HG02885 (cell line): ENCODE results near the gene ANGPTL5.
"Not testable (repeated sequence)": the region's sequence is repeated elsewhere in the genome, so short reads cannot be mapped to it uniquely, and the experiment has no call there.

Experiments
- ATAC-seq: cut with Tn5 transposase; IDR thresholded peaks from one replicate; pipeline ENCODE4 v1.9.1; 2021; ENCODE audit warnings: mild to moderate bottlenecking; ENCODE audit not compliant: unreplicated experiment, poor library complexity

Gene ANGPTL5

GRCh38 chr11:101894505-101894904 is 21.8 kb downstream of the ANGPTL5 start:
- no peak for ATAC-seq

GRCh38 chr11:101889767-101890166 is 26.6 kb downstream of the ANGPTL5 start:
- no peak for ATAC-seq

GRCh38 chr11:101885631-101886030 is 30.7 kb downstream of the ANGPTL5 start:
- ATAC-seq, result no peak

GRCh38 chr11:101881586-101881985 is 34.7 kb downstream of the ANGPTL5 start:
- no peak for ATAC-seq

- peak; percentile 51 for ATAC-seq
Observed at GRCh38 chr11:101880222-101880621, 36.1 kb downstream of the ANGPTL5 start.

GRCh38 chr11:101872171-101872882 is 44.0 kb downstream of the ANGPTL5 start:
- no peak for ATAC-seq

- no peak for ATAC-seq
Observed at GRCh38 chr11:101870510-101870909, 45.8 kb downstream of the ANGPTL5 start.

- ATAC-seq, result no peak
Observed at GRCh38 chr11:101867951-101868350, 48.4 kb downstream of the ANGPTL5 start.

- ATAC-seq, result no peak
Observed at GRCh38 chr11:101866619-101867491, 49.5 kb downstream of the ANGPTL5 start.

GRCh38 chr11:101864098-101864497 is 52.2 kb downstream of the ANGPTL5 start:
- ATAC-seq, result no peak

GRCh38 chr11:101863361-101863760 is 53.0 kb downstream of the ANGPTL5 start:
- no peak for ATAC-seq

- ATAC-seq, result no peak
Observed at GRCh38 chr11:101862391-101863233, 53.7 kb downstream of the ANGPTL5 start.

- peak; percentile 96 for ATAC-seq
Observed at GRCh38 chr11:101860696-101861427, 55.5 kb downstream of the ANGPTL5 start.

- ATAC-seq, result not testable (repeated sequence)
Observed at GRCh38 chr11:101852260-101852659, 64.1 kb downstream of the ANGPTL5 start.

- ATAC-seq, result no peak
Observed at GRCh38 chr11:101848262-101848661, 68.1 kb downstream of the ANGPTL5 start.

- ATAC-seq, result no peak
Observed at GRCh38 chr11:101844608-101845007, 71.7 kb downstream of the ANGPTL5 start.

- ATAC-seq, result no peak
Observed at GRCh38 chr11:101840704-101841103, 75.6 kb downstream of the ANGPTL5 start.
